Peyer's patch (tissue), 4 donors: ENCODE measurements around the gene ANXA6.

Experiments
- POLR2A ChIP-seq, 2 donors: fragments of 450-650 bp; IDR thresholded peaks; one replicate each; pipeline ENCODE4 v1.5.1; 2017; ENCODE audit warnings: antibody characterized with exemption in 2 of 2, mild to moderate bottlenecking in 2 of 2, moderate library complexity in 2 of 2
- TF ChIP-seq, protein P1 (sequence below), 6 experiments: fragments of 450-650 bp in 4 of 6; fragments of 200-600 bp in 2 of 6; sonication (generic) in 1 of 6; IDR thresholded peaks; one replicate each; pipeline ENCODE4 v1.5.1; 2017 to 2019; ENCODE audit warnings: antibody characterized with exemption in 6 of 6, mild to moderate bottlenecking in 3 of 6, moderate library complexity in 1 of 6

DNA sequence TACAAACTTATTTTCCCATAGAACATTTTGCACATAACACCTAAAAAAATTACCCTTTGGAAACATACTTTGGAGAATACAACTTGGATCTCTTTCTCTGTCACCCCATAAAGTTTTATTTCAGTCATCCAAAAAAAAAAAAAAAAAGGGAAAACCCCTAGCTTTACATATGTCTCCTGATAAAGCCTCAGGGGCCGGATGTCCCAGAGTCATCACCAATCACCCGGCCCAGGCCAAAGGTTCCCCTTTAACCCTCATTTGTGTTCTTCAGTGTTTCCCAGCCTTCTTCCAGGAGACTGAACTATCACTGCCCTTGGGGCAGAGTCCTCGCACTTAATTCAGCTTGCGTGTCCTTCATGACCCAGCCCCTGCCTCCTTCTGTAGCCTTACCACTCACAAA is 28.8 kb downstream of the ANXA6 start:
- TF ChIP-seq, protein P1, sequence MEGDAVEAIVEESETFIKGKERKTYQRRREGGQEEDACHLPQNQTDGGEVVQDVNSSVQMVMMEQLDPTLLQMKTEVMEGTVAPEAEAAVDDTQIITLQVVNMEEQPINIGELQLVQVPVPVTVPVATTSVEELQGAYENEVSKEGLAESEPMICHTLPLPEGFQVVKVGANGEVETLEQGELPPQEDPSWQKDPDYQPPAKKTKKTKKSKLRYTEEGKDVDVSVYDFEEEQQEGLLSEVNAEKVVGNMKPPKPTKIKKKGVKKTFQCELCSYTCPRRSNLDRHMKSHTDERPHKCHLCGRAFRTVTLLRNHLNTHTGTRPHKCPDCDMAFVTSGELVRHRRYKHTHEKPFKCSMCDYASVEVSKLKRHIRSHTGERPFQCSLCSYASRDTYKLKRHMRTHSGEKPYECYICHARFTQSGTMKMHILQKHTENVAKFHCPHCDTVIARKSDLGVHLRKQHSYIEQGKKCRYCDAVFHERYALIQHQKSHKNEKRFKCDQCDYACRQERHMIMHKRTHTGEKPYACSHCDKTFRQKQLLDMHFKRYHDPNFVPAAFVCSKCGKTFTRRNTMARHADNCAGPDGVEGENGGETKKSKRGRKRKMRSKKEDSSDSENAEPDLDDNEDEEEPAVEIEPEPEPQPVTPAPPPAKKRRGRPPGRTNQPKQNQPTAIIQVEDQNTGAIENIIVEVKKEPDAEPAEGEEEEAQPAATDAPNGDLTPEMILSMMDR (IDR thresholded peaks at IDR 0.05) = no peak
- TF ChIP-seq POLR2A (IDR thresholded peaks at IDR 0.05) = no peak
